Keratinocyte (primary cell): ENCODE results near the gene LDLRAD4.

Experiments
- CTCF ChIP-seq, 3 experiments: IDR thresholded peaks in 1 of 3; conservative IDR thresholded peaks in 1 of 3; optimal IDR thresholded peaks in 1 of 3; 2 replicates in 2 of 3; 3 replicates in 1 of 3; pipeline versions ENCODE3 to v1.5.1; 2011; ENCODE audit warnings: low read length in 3 of 3, mild to moderate bottlenecking in 3 of 3, moderate library complexity in 2 of 3, control low read depth in 1 of 3, inconsistent platforms in 1 of 3; ENCODE audit not compliant: insufficient read depth in 2 of 3; ENCODE audit errors: extremely low read depth in 1 of 3
- EZH2 ChIP-seq: IDR thresholded peaks from one replicate; pipeline ENCODE4 v1.6.1; 2012; ENCODE audit warnings: inconsistent platforms, mild to moderate bottlenecking, low read length, moderate library complexity

- TF ChIP-seq CTCF (optimal IDR thresholded peaks at IDR 0.05 in 1 of 3, IDR thresholded peaks at IDR 0.05 in 1 of 3, conservative IDR thresholded peaks at IDR 0.05 in 1 of 3; ENCODE audit: extremely low read depth in 1 of 3, insufficient read depth in 2 of 3, low read length in 3 of 3): no peak
- no peak for TF ChIP-seq EZH2
These were observed 233.8 kb downstream of the LDLRAD4 start for GRCh38 chr18:13452388-13452811.
